Ovary (tissue), 3 donors: ENCODE measurements around the gene CCND1.

Source experiments
- CTCF ChIP-seq, 3 donors: fragments of 450-650 bp in 2 of 3; fragments of 200-600 bp in 1 of 3; IDR thresholded peaks; one replicate each; pipeline versions ENCODE4 v1.5.1 to v1.8.0; 2016 to 2022; ENCODE audit warnings: antibody characterized with exemption in 3 of 3, mild to moderate bottlenecking in 1 of 3
- EP300 ChIP-seq: sonication (generic); formaldehyde crosslinking; IDR thresholded peaks from one replicate; pipeline ENCODE4 v1.6.1; 2017; ENCODE audit warnings: antibody characterized with exemption
- donor health status: DM: no; HTN: no; CAD: no.

- no peak for TF ChIP-seq CTCF (IDR thresholded peaks at IDR 0.05)
- TF ChIP-seq EP300 = no peak
These were observed 39.7 kb downstream of the CCND1 start for GRCh38 chr11:69680688-69681087.
